Measurements from ENCODE around the gene GLCCI1. TPM values are rescaled to one million over a fixed set of nuclear protein-coding genes. Genes with fewer than 3 reads are reported as not detected.

Gene GLCCI1
- total and polyA plus RNA-seq, 12 donors = 0.75 to 13.0 (median 6.6) TPM

GRCh38 chr7:8005279-8005678 lies 36.7 kb downstream of the GLCCI1 start:
- no peak for TF ChIP-seq CTCF (IDR thresholded peaks at IDR 0.05)
- WGBS, 2 donors = 76 to 90% methylated on average over 1 of the region's 1 CpG
- Histone ChIP-seq H3K36me3 (peaks cover 0 to 49% (median 0%) of the 10 kb centered on the region in 9 donors), H3K27me3 (no peaks in the 10 kb centered on the region), H3K4me1 (peaks cover 0 to 8% (median 0%) of the 10 kb centered on the region in 9 donors), H3K9me3 (peaks cover 0 to 23% (median 0%) of the 10 kb centered on the region in 11 donors), H3K4me3 (no peak overlapping the region), H3K27ac (no peak overlapping the region)
- DNase-seq (no peak), ATAC-seq (no peak)
- intact Hi-C loops (cut with DNase I) = no loop called here

GRCh38 chr7:8014399-8014798 lies 45.8 kb downstream of the GLCCI1 start:
- H3K27me3 ChIP-seq = no peaks in the 10 kb centered on the region
- H3K4me3 ChIP-seq = no peak overlapping the region
- DNase-seq = no peak
- intact Hi-C loops (cut with DNase I) = no loop called here
- TF ChIP-seq CTCF (IDR thresholded peaks at IDR 0.05) = no peak
- peaks cover 0 to 11% (median 0%) of the 10 kb centered on the region in 9 donors for H3K4me1 ChIP-seq
- peak overlapping the region in 1 of 10 donors; percentile 51 for H3K27ac ChIP-seq
- H3K9me3 ChIP-seq = no peaks in the 10 kb centered on the region
- ATAC-seq = no peak
- peaks cover 0 to 3% (median 0%) of the 10 kb centered on the region in 9 donors for H3K36me3 ChIP-seq

- ATAC-seq (no peak), DNase-seq (no peak)
- Histone ChIP-seq H3K27ac (peak overlapping the region in 1 of 10 donors; percentile 51), H3K4me3 (no peak overlapping the region), H3K9me3 (no peaks in the 10 kb centered on the region), H3K4me1 (peaks cover 0 to 8% (median 0%) of the 10 kb centered on the region in 9 donors), H3K36me3 (peaks cover 0 to 3% (median 0%) of the 10 kb centered on the region in 9 donors), H3K27me3 (no peaks in the 10 kb centered on the region)
- TF ChIP-seq CTCF (IDR thresholded peaks at IDR 0.05) = no peak
- intact Hi-C loops (cut with DNase I) = no loop called here
- WGBS, 2 donors = 74 to 78% methylated on average over 1 of the region's 1 CpG
These were observed 46.6 kb downstream of the GLCCI1 start for GRCh38 chr7:8015100-8015745.

- intact Hi-C loops (cut with DNase I) = no loop called here
- 97 to 98% methylated on average over 4 of the region's 4 CpGs for WGBS, 2 donors
- no peak for TF ChIP-seq CTCF (IDR thresholded peaks at IDR 0.05)
- Histone ChIP-seq H3K36me3 (peaks cover 0 to 3% (median 0%) of the 10 kb centered on the region in 9 donors), H3K4me3 (no peak overlapping the region), H3K27ac (peak overlapping the region in 1 of 10 donors; percentile 51), H3K9me3 (no peaks in the 10 kb centered on the region), H3K4me1 (peaks cover 0 to 8% (median 0%) of the 10 kb centered on the region in 9 donors), H3K27me3 (no peaks in the 10 kb centered on the region)
- DNase-seq = no peak
- ATAC-seq = no peak
These were observed 47.1 kb downstream of the GLCCI1 start for GRCh38 chr7:8015746-8016120.

Measured in heart right ventricle (tissue), 16 donors.